HEK293 (cell line): Measurements from ENCODE around the gene SMARCD3.

ENCODE experiments used
- CTCF ChIP-seq: fragments of 450-650 bp; formaldehyde crosslinking; IDR thresholded peaks from 2 replicates; pipeline ENCODE4 v1.5.1; 2016; ENCODE audit warnings: missing biosample characterization, missing genetic modification characterization
- KLF16 ChIP-seq: fragments of 450-650 bp; formaldehyde crosslinking; IDR thresholded peaks from 2 replicates; pipeline ENCODE4 v1.5.1; 2017; ENCODE audit warnings: missing biosample characterization, missing genetic modification characterization
- REST ChIP-seq: fragments of 450-650 bp; formaldehyde crosslinking; IDR thresholded peaks from 2 replicates; pipeline ENCODE4 v1.5.1; 2016; ENCODE audit warnings: missing biosample characterization, missing genetic modification characterization
- SALL2 ChIP-seq: fragments of 450-650 bp; formaldehyde crosslinking; IDR thresholded peaks from 2 replicates; pipeline ENCODE4 v1.5.0; 2017; ENCODE audit warnings: missing biosample characterization, mild to moderate bottlenecking, missing genetic modification characterization, borderline replicate concordance
- YY1 ChIP-seq: fragments of 450-650 bp; formaldehyde crosslinking; IDR thresholded peaks from 2 replicates; pipeline ENCODE4 v1.5.1; 2018; ENCODE audit warnings: missing biosample characterization, missing genetic modification characterization
- ZNF138 ChIP-seq: fragments of 450-650 bp; formaldehyde crosslinking; IDR thresholded peaks from 2 replicates; pipeline ENCODE4 v1.5.1; 2016; ENCODE audit warnings: missing biosample characterization, missing genetic modification characterization, borderline replicate concordance
- ZNF274 ChIP-seq, 2 experiments: fragments of 200-500 bp in 1 of 2; fragments of 450-650 bp in 1 of 2; sonication (Bioruptor generic) in 1 of 2; formaldehyde crosslinking in 1 of 2; IDR thresholded peaks; 2 replicates each; pipeline versions ENCODE4 v1.5.1 to v1.6.1; 2014 to 2016; ENCODE audit warnings: borderline replicate concordance in 1 of 2, inconsistent platforms in 1 of 2, low read length in 1 of 2, missing biosample characterization in 1 of 2, missing genetic modification characterization in 1 of 2
- ZNF324 ChIP-seq: fragments of 450-650 bp; formaldehyde crosslinking; IDR thresholded peaks from 2 replicates; pipeline ENCODE4 v1.5.1; 2016; ENCODE audit warnings: missing biosample characterization, missing genetic modification characterization
- ZNF398 ChIP-seq: fragments of 450-650 bp; formaldehyde crosslinking; IDR thresholded peaks from 2 replicates; pipeline ENCODE4 v1.5.1; 2017; ENCODE audit warnings: missing biosample characterization, missing genetic modification characterization
- ZNF423 ChIP-seq: fragments of 450-650 bp; formaldehyde crosslinking; IDR thresholded peaks from 2 replicates; pipeline ENCODE4 v1.5.1; 2016; ENCODE audit warnings: missing biosample characterization, missing genetic modification characterization
- ZNF639 ChIP-seq: fragments of 450-650 bp; formaldehyde crosslinking; IDR thresholded peaks from 2 replicates; pipeline ENCODE4 v1.5.1; 2016; ENCODE audit warnings: missing biosample characterization, missing genetic modification characterization
- ZNF704 ChIP-seq: fragments of 450-650 bp; formaldehyde crosslinking; IDR thresholded peaks from 2 replicates; pipeline ENCODE4 v1.5.1; 2016; ENCODE audit warnings: missing biosample characterization, missing genetic modification characterization

GRCh38 chr7:151201751-151202150, 46.7 kb downstream of the SMARCD3 start:
- TF ChIP-seq ZNF704 (tag by site-specific recombination) (no peak), SALL2 (tag by site-specific recombination) (no peak), YY1 (tag by site-specific recombination) (no peak), ZNF274 (IDR thresholded peaks at IDR 0.05; ENCODE audit: low read length) (no peak), ZNF274 (tag by site-specific recombination; IDR thresholded peaks at IDR 0.05; ENCODE audit: borderline replicate concordance) (no peak), ZNF423 (tag by site-specific recombination) (no peak), ZNF324 (tag by site-specific recombination) (no peak), KLF16 (tag by site-specific recombination) (no peak), CTCF (tag by site-specific recombination) (no peak), ZNF639 (tag by site-specific recombination) (no peak), ZNF138 (tag by site-specific recombination) (no peak), REST (tag by site-specific recombination) (no peak), ZNF398 (tag by site-specific recombination) (no peak)
